HepG2 (cell line): ENCODE results near the gene FSCN2. TPM values are rescaled to one million over a fixed set of nuclear protein-coding genes. Genes with fewer than 3 reads are reported as not detected.
A peak's percentile ranks its signal among the peaks of the same experiment; 100 is the strongest.

Experiments used
- ATAC-seq: fragments of 200-7000 bp; cut with Tn5 transposase; 3 replicates; pipeline ENCODE4 v1.9.1; 2020; ENCODE audit warnings: mild to moderate bottlenecking, moderate library complexity
- BruUV-seq: library from RNA; stranded (reverse); fragments of 400-500 nt; replicated peaks from 2 replicates; lab custom pipeline; 2021; lab: Mats Ljungman, UMichigan
- CTCF ChIA-PET: fragments of 300-600 bp; formaldehyde crosslinking; extraction: SDS; loops from one replicate; lab custom pipeline; 2021; ENCODE audit warnings: low total read pairs, inconsistent platforms, low intra/inter-chr PET ratio; lab: Yijun Ruan, JAX
- POLR2A ChIA-PET: fragments of 350-600 bp; sonication (Branson Sonifier 250); formaldehyde crosslinking; loops from one replicate; lab custom pipeline; 2020; ENCODE audit warnings: antibody characterized with exemption, inconsistent platforms; lab: Yijun Ruan, JAX
- DNase-seq: peaks from one replicate; pipeline ENCODE4 v3.0.0-alpha.2; 2015; ENCODE audit warnings: low spot score
- FAIRE-seq: peaks from 3 replicates; lab custom pipeline; 2011; peaks lifted over from hg19 to GRCh38; lab: Jason Lieb, UNC
- H2AFZ ChIP-seq: one replicate; pipeline ENCODE4 v1.6.1; 2011; ENCODE audit warnings: low read length, inconsistent platforms
- H3K27ac ChIP-seq: fragments of 300-600 bp; 3 replicates; pipeline ENCODE4 v1.8.0; 2011; ENCODE audit warnings: mixed run types, mild to moderate bottlenecking, mixed read lengths, low read length, inconsistent platforms; ENCODE audit not compliant: insufficient read depth; ENCODE audit errors: extremely low read length
- H3K27me3 ChIP-seq, 2 experiments: fragments of 200-600 bp in 1 of 2; 2 replicates in 1 of 2; 3 replicates in 1 of 2; pipeline versions ENCODE4 v1.6.0 to v1.8.0; 2011; ENCODE audit warnings: low read length in 2 of 2, mild to moderate bottlenecking in 2 of 2, moderate library complexity in 2 of 2, inconsistent platforms in 1 of 2; ENCODE audit not compliant: insufficient read depth in 2 of 2, control insufficient read depth in 1 of 2
- H3K36me3 ChIP-seq, 2 experiments: fragments of 200-600 bp in 1 of 2; replicated peaks in 1 of 2; 2 replicates in 1 of 2; 3 replicates in 1 of 2; pipeline versions ENCODE4 v1.5.1 to v1.8.0; 2011; ENCODE audit warnings: low read length in 2 of 2, inconsistent platforms in 1 of 2; ENCODE audit not compliant: insufficient read depth in 2 of 2, control insufficient read depth in 1 of 2
- H3K4me1 ChIP-seq: 2 replicates; pipeline ENCODE4 v1.5.1; 2012; ENCODE audit warnings: low read length, inconsistent platforms; ENCODE audit not compliant: insufficient read depth
- H3K4me2 ChIP-seq: 2 replicates; pipeline ENCODE4 v1.6.0; 2011; ENCODE audit warnings: low read depth, low read length, inconsistent platforms
- H3K4me3 ChIP-seq, 3 experiments: fragments of 200-600 bp in 1 of 3; sonication (generic), shearing (Covaris generic) in 1 of 3; replicated peaks in 1 of 3; 2 replicates each; pipeline ENCODE4 v1.5.1; 2011 to 2016; ENCODE audit warnings: low read length in 3 of 3, inconsistent platforms in 2 of 3, low read depth in 2 of 3, mild to moderate bottlenecking in 2 of 3, control low read depth in 1 of 3, mixed read lengths in 1 of 3; ENCODE audit not compliant: insufficient read depth in 1 of 3
- H3K79me2 ChIP-seq: one replicate; pipeline ENCODE4 v1.6.1; 2011; ENCODE audit warnings: low read length, inconsistent platforms; ENCODE audit not compliant: insufficient read depth
- H3K9ac ChIP-seq: 2 replicates; pipeline ENCODE4 v1.6.0; 2011; ENCODE audit warnings: mild to moderate bottlenecking, low read depth, low read length, inconsistent platforms; ENCODE audit not compliant: insufficient read depth
- H3K9me3 ChIP-seq: 2 replicates; pipeline ENCODE4 v1.5.1; 2012; ENCODE audit warnings: mild to moderate bottlenecking, low read length
- H4K20me1 ChIP-seq: 2 replicates; pipeline ENCODE4 v1.6.0; 2011; ENCODE audit warnings: inconsistent platforms, mild to moderate bottlenecking, low read length, moderate library complexity; ENCODE audit not compliant: insufficient read depth
- AGO2 ChIP-seq: fragments of 200-400 bp; formaldehyde crosslinking; optimal IDR thresholded peaks from 2 replicates; pipeline ENCODE3; 2017; ENCODE audit warnings: mild to moderate bottlenecking, low read depth, low read length, moderate library complexity
- GTF3A ChIP-seq: sonication (generic); formaldehyde crosslinking; conservative IDR thresholded peaks from 2 replicates; pipeline ENCODE4 v1.4.0; 2020; ENCODE audit warnings: mild to moderate bottlenecking, missing genetic modification reagents
- HNRNPL ChIP-seq: fragments of 200-400 bp; formaldehyde crosslinking; IDR thresholded peaks from 2 replicates; pipeline ENCODE4 v1.6.1; 2017; ENCODE audit warnings: mild to moderate bottlenecking, low read depth, low read length
- POLR2A ChIP-seq, 2 experiments: IDR thresholded peaks; 2 replicates each; pipeline ENCODE4 v1.6.1; 2011; ENCODE audit warnings: low read depth in 2 of 2, low read length in 2 of 2, mild to moderate bottlenecking in 1 of 2, moderate library complexity in 1 of 2; ENCODE audit not compliant: insufficient read depth in 1 of 2
- POLR2G ChIP-seq: fragments of 200-400 bp; formaldehyde crosslinking; IDR thresholded peaks from 2 replicates; pipeline ENCODE4 v1.6.1; 2018; ENCODE audit warnings: mild to moderate bottlenecking, low read depth, low read length, moderate library complexity
- THYN1 ChIP-seq: sonication (generic); formaldehyde crosslinking; IDR thresholded peaks from 2 replicates; pipeline ENCODE4 v1.8.1; 2023; ENCODE audit warnings: low read depth, mild to moderate bottlenecking, moderate library complexity, missing genetic modification reagents, borderline replicate concordance
- WGBS: methylation state at CpG from one replicate; pipeline ENCODE4 v1.1.6; 2017; ENCODE audit warnings: low lambda C conversion rate; 5-methylcytosine and 5-hydroxymethylcytosine counted together
- in situ Hi-C: cut with HindIII; loops from 2 replicates; pipeline ENCODE4 v1.10.0; 2017; ENCODE audit warnings: low pct_unique_long_range_greater_than_20kb; ENCODE audit not compliant: extremely low pct_ligation_motif_present
- intact Hi-C: fragments of 100-400 bp; cut with micrococcal nuclease; formaldehyde crosslinking; loops from one replicate; pipeline ENCODE4 v1.10.0; 2022; ENCODE audit not compliant: unreplicated experiment
- polyA plus RNA-seq, 8 experiments: library from polyadenylated mRNA; depleted of rRNA in 3 of 8; stranded (reverse) in 7 of 8; unstranded in 1 of 8; fragments of >200 nt; fragmentation: Illumina TruSeq in 4 of 8; extraction: Trizol in 4 of 8; gene quantifications; 2 replicates each; pipeline versions ENCODE4 v1.2.1 to v1.2.3, GENCODE V29; 2011 to 2016; ENCODE audit warnings: low read depth in 4 of 8, missing spikeins in 1 of 8, mixed read lengths in 1 of 8; ENCODE audit not compliant: insufficient read depth in 1 of 8
- total RNA-seq, 5 experiments: library from RNA; depleted of rRNA; stranded (reverse); fragments of >200 nt; fragmentation: Illumina TruSeq; extraction: Trizol; gene quantifications; 2 replicates each; pipeline ENCODE4 v1.2.3, GENCODE V29; 2016; ENCODE audit warnings: low read depth in 1 of 5

FSCN2 gene
- total and polyA plus RNA-seq, 2 of the 13 experiments (the other 11 are each of a cell fraction or from before 2014, with no cell fraction given): 0.09 TPM; not detected in 1

DNA sequence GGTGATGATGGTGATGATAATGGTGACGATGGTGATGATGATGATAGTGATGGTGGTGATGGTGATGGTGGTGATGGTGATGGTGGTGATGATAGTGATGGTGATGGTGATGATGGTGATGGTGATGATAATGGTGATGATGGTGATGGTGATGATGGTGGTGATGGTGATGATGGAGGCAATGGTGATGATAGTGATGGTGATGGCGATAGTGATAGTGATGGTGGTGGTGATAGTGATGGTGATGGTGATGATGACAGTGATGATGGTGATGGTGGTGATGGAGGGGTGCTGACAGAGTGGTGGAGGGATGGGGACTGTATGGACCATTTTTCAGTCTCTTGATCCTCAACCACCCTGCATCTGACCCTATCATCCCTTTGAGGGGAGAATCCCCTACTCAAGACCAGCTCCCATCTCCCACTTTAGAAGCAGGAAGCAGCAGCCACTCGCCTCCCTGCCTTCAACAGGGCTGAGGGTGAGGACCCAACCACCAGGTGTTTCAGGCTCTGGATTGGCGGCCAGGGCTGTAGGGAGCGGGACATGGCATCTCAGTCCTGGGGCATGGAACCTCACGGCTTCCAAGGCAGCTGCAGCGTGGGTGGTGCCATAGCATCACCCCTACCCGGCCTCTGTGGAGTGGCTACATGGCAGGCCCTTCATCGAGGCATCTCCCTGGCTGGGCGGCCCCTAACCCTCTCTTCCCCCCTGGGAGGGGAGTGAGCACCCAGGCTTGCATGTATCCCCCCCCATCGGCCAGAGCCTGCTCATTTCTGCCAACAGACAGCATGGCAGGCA lies 4.5 kb downstream of the FSCN2 start:
- Histone ChIP-seq H3K27me3 (peaks cover 10 to 28% of the 10 kb centered on the region in 2 experiments), H3K4me1 (peaks cover 24% of the 10 kb centered on the region), H4K20me1 (peaks cover 5% of the 10 kb centered on the region; the same call in 1 of the 2 replicates), H3K79me2 (no peaks in the 10 kb centered on the region), H3K4me2 (peak overlapping the region; percentile 61; the same call in 1 of the 2 replicates), H3K4me3 (no peak overlapping the region), H2AFZ (no peak overlapping the region), H3K9ac (no peak overlapping the region), H3K9me3 (peaks cover 15% of the 10 kb centered on the region; the same call in 1 of the 2 replicates), H3K36me3 (no peaks in the 10 kb centered on the region), H3K27ac (no peak overlapping the region)
- TF ChIP-seq HNRNPL (peak; percentile 42; the same call in 1 of the 2 replicates), POLR2G (peak; percentile 49), AGO2 (peak; percentile 58), GTF3A (CRISPR knock-in tag) (0 out of 2 replicates have a peak, but pooled peaks have one; percentile 41), POLR2A (IDR thresholded peaks at IDR 0.05; ENCODE audit: insufficient read depth in 1 of 2, low read depth in 2 of 2, low read length in 2 of 2) (peak in 1 of 2 experiments; percentile 33; a peak in 1 of 4 replicates), THYN1 (CRISPR knock-in tag) (no peak)
- BruUV-seq: no TSS peak
- CTCF ChIA-PET: no interaction called here
- ATAC-seq (no peak), FAIRE-seq (no peak), DNase-seq (no peak)
- WGBS: 77% methylated on average over 8 of the region's 11 CpGs
- in situ Hi-C loops: no loop called here
- intact Hi-C loops: no loop called here
- POLR2A ChIA-PET: no interaction called here
